K562 (cell line): ENCODE results near the gene CDT1. TPM values are rescaled to one million over a fixed set of nuclear protein-coding genes. Genes with fewer than 3 reads are reported as not detected.

Source experiments
- ATF3 ChIP-seq, 2 experiments: fragments of 450-650 bp in 1 of 2; sonication (generic) in 1 of 2; formaldehyde crosslinking in 1 of 2; IDR thresholded peaks in 1 of 2; conservative IDR thresholded peaks in 1 of 2; 2 replicates each; pipeline versions ENCODE4 v1.6.1 to v1.8.1; 2016 to 2023; ENCODE audit warnings: mild to moderate bottlenecking in 2 of 2, moderate library complexity in 2 of 2, inconsistent platforms in 1 of 2, missing genetic modification reagents in 1 of 2
- CCNT2 ChIP-seq: IDR thresholded peaks from 2 replicates; pipeline ENCODE4 v1.6.1; 2011; ENCODE audit warnings: borderline replicate concordance, low read depth, mild to moderate bottlenecking, moderate library complexity, mixed read lengths, low read length; ENCODE audit not compliant: insufficient read length; ENCODE audit errors: extremely low read depth
- CTCFL ChIP-seq: IDR thresholded peaks from 2 replicates; pipeline ENCODE4 v1.6.1; 2011; ENCODE audit warnings: borderline replicate concordance, low read depth, mild to moderate bottlenecking, moderate library complexity, low read length; ENCODE audit not compliant: insufficient read depth, poor library complexity, severe bottlenecking
- E2F6 ChIP-seq, 2 experiments: IDR thresholded peaks; 2 replicates each; pipeline ENCODE4 v1.6.1; 2011; ENCODE audit warnings: borderline replicate concordance in 1 of 2, control low read depth in 1 of 2, low read depth in 1 of 2, low read length in 1 of 2, mild to moderate bottlenecking in 1 of 2, mixed read lengths in 1 of 2, moderate library complexity in 1 of 2; ENCODE audit not compliant: insufficient read depth in 1 of 2, insufficient read length in 1 of 2, poor library complexity in 1 of 2, severe bottlenecking in 1 of 2; ENCODE audit errors: extremely low read depth in 1 of 2
- GTF2A2 ChIP-seq: IDR thresholded peaks from 2 replicates; pipeline ENCODE4 v1.6.1; 2016; ENCODE audit warnings: mild to moderate bottlenecking, missing genetic modification characterization, missing compliant biosample characterization
- HDGF ChIP-seq: fragments of 450-650 bp; IDR thresholded peaks from 2 replicates; pipeline ENCODE4 v1.6.1; 2016
- HES1 ChIP-seq: fragments of 450-650 bp; IDR thresholded peaks from 2 replicates; pipeline ENCODE4 v1.6.1; 2016; ENCODE audit warnings: low read depth, mild to moderate bottlenecking, moderate library complexity
- HMGN3 ChIP-seq: IDR thresholded peaks from 2 replicates; pipeline ENCODE4 v1.6.1; 2011; ENCODE audit warnings: borderline replicate concordance, low read depth, mild to moderate bottlenecking, mixed read lengths, low read length; ENCODE audit not compliant: insufficient read length; ENCODE audit errors: extremely low read depth
- HNRNPH1 ChIP-seq: fragments of 200-400 bp; formaldehyde crosslinking; optimal IDR thresholded peaks from 2 replicates; pipeline ENCODE3; 2017; ENCODE audit warnings: low read depth, mild to moderate bottlenecking, low read length, moderate library complexity
- ILF3 ChIP-seq: fragments of 450-650 bp; IDR thresholded peaks from 2 replicates; pipeline ENCODE4 v1.6.1; 2018; ENCODE audit warnings: antibody characterized with exemption, mild to moderate bottlenecking, moderate library complexity, borderline replicate concordance
- KDM5B ChIP-seq: fragments of 200-600 bp; sonication (generic); IDR thresholded peaks from 2 replicates; pipeline ENCODE4 v1.6.1; 2012; ENCODE audit warnings: low read depth, mild to moderate bottlenecking, moderate library complexity, low read length, control low read depth, inconsistent platforms; ENCODE audit not compliant: insufficient replicate concordance
- KLF1 ChIP-seq: fragments of 450-650 bp; IDR thresholded peaks from 2 replicates; pipeline ENCODE4 v1.6.1; 2016; ENCODE audit warnings: missing genetic modification characterization, missing compliant biosample characterization
- LARP7 ChIP-seq: fragments of 450-650 bp; IDR thresholded peaks from 2 replicates; pipeline ENCODE4 v1.6.1; 2016
- MAFK ChIP-seq: IDR thresholded peaks from 2 replicates; pipeline ENCODE4 v1.6.1; 2011; ENCODE audit warnings: low read length, improper control_type of control experiment
- MITF ChIP-seq: IDR thresholded peaks from 2 replicates; pipeline ENCODE4 v1.6.1; 2014; ENCODE audit warnings: antibody characterized with exemption
- NCOA1 ChIP-seq: fragments of 450-650 bp; IDR thresholded peaks from 2 replicates; pipeline ENCODE4 v1.6.1; 2016; ENCODE audit warnings: low read depth
- SRF ChIP-seq, 2 experiments: fragments of 250-450, 450-650 bp in 1 of 2; sonication (Bioruptor Pico) in 1 of 2; sonication (generic) in 1 of 2; formaldehyde crosslinking; IDR thresholded peaks; 2 replicates each; pipeline versions ENCODE4 v1.5.0 to v1.5.1; 2020 to 2022; ENCODE audit warnings: mild to moderate bottlenecking in 1 of 2, missing genetic modification reagents in 1 of 2
- ZEB2 ChIP-seq: fragments of 450-650 bp; IDR thresholded peaks from 2 replicates; pipeline ENCODE4 v1.6.1; 2016
- ZKSCAN3 ChIP-seq: fragments of 250-450 bp; sonication (Bioruptor Pico); IDR thresholded peaks from 2 replicates; pipeline ENCODE4 v1.4.0; 2020
- ZNF75A ChIP-seq: fragments of 450-650 bp; formaldehyde crosslinking; IDR thresholded peaks from 2 replicates; pipeline ENCODE4 v1.4.0; 2020; ENCODE audit warnings: mild to moderate bottlenecking
- polyA plus RNA-seq, 8 experiments: library from polyadenylated mRNA; depleted of rRNA in 4 of 8; stranded (reverse) in 5 of 8; unstranded in 3 of 8; fragments of >200 nt; fragmentation: Nextera tagmentation in 2 of 8; fragmentation: Illumina TruSeq in 1 of 8; extraction: Ambion mirVana in 2 of 8; extraction: Trizol in 1 of 8; gene quantifications; 2 replicates each; pipeline versions ENCODE4 v1.2.1 to v1.2.3, GENCODE V29; 2011 to 2014; ENCODE audit warnings: inconsistent platforms in 1 of 8, missing spikeins in 1 of 8
- total RNA-seq, 7 experiments: library from RNA; depleted of rRNA in 6 of 7; stranded (reverse); fragments of >200 nt in 6 of 7; fragmentation: Illumina TruSeq in 2 of 7; extraction: Trizol in 2 of 7; gene quantifications; 2 replicates each; pipeline versions ENCODE4 v1.2.1 to v1.2.3, GENCODE V29; 2011 to 2021; ENCODE audit warnings: low replicate concordance in 1 of 7

The CDT1 gene
- total and polyA plus RNA-seq, 9 of the 15 experiments (the other 6 are each of a cell fraction or from before 2014, with no cell fraction given) = 0.92 to 178 (median 14.2) TPM

- TF ChIP-seq HMGN3 (peak; percentile 60), KLF1 (tag) (peak; percentile 75), ZKSCAN3 (CRISPR knock-in tag) (no peak), ZEB2 (peak; percentile 62; the same call in 1 of the 2 replicates), E2F6 (IDR thresholded peaks at IDR 0.05; ENCODE audit: borderline replicate concordance in 1 of 2, extremely low read depth in 1 of 2, insufficient read depth in 1 of 2, insufficient read length in 1 of 2, low read depth in 1 of 2, low read length in 1 of 2, poor library complexity in 1 of 2, severe bottlenecking in 1 of 2) (peak in 1 of 2 experiments; percentile 47), ZNF75A (CRISPR knock-in tag) (no peak), ATF3 (IDR thresholded peaks at IDR 0.05) (peak; percentile 90), ATF3 (CRISPR knock-in tag; conservative IDR thresholded peaks at IDR 0.05) (no peak), CCNT2 (peak; percentile 30), CTCFL (no peak), MAFK (peak; percentile 71), SRF (CRISPR knock-in tag; IDR thresholded peaks at IDR 0.05) (no peak), HDGF (peak; percentile 65; the same call in 1 of the 2 replicates), ILF3 (no peak), HNRNPH1 (no peak), NCOA1 (no peak; the same call in 1 of the 2 replicates), KDM5B (peak; percentile 7), LARP7 (peak; percentile 31; the same call in 1 of the 2 replicates), MITF (no peak), HES1 (no peak), GTF2A2 (tag) (no peak)
These were observed 22.2 kb upstream of the CDT1 start (continued) for GRCh38 chr16:88781140-88782077.
